ENCODE data around the gene LRRC75A.

Gene LRRC75A

GRCh38 chr17:16488968-16489337, 3.0 kb downstream of the LRRC75A start:
- no peak for TF ChIP-seq JUND (IDR thresholded peaks at IDR 0.05; ENCODE audit: low read depth)
- no peak for DNase-seq (ENCODE audit: low read depth in 1 of 2, low spot score in 1 of 2)
- in situ Hi-C loops (cut with HindIII; ENCODE audit: low pct_unique_long_range_greater_than_20kb, low sequenced_read_pairs), result no loop called here

DNA sequence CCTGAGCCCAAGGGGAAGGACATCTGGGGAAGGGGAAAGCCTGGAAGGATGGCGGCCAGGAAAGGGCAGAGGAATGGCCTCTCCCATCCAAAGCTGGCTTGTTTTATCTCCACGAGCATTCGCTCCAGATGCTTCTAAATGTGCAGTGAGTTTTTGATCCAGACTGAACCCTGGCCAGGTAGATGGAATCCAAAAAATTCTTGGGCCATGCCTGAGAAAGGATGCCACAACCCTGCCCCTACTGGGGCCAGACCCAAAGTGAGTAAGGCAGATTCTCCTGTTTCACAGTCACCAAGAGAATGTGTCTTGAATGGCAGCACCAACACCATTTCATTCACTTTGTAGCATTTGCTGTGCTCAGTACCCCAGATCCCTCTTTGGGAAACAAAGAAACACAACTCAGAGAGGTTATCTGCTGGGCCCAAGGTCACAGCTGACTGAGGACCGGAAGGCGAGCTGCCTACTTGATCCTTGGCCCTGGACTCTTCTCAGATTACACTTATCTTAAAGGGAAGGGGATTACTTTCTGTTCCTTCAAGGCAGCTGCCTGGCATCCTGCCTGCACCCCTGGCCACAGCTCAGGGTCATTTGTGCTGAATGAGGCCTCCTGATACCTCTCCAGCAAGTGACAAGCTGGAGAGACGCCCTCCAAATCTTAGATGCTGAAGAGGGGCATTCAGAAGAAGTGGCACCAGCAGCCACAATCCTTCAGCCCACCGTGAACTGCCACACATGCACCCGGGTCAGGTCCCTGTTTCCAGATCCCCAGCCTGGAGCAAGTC, 3.6 kb downstream of the LRRC75A start:
- in situ Hi-C loops (cut with HindIII; ENCODE audit: low pct_unique_long_range_greater_than_20kb, low sequenced_read_pairs), result no loop called here
- DNase-seq (ENCODE audit: low read depth in 1 of 2, low spot score in 1 of 2), result no peak

DNA sequence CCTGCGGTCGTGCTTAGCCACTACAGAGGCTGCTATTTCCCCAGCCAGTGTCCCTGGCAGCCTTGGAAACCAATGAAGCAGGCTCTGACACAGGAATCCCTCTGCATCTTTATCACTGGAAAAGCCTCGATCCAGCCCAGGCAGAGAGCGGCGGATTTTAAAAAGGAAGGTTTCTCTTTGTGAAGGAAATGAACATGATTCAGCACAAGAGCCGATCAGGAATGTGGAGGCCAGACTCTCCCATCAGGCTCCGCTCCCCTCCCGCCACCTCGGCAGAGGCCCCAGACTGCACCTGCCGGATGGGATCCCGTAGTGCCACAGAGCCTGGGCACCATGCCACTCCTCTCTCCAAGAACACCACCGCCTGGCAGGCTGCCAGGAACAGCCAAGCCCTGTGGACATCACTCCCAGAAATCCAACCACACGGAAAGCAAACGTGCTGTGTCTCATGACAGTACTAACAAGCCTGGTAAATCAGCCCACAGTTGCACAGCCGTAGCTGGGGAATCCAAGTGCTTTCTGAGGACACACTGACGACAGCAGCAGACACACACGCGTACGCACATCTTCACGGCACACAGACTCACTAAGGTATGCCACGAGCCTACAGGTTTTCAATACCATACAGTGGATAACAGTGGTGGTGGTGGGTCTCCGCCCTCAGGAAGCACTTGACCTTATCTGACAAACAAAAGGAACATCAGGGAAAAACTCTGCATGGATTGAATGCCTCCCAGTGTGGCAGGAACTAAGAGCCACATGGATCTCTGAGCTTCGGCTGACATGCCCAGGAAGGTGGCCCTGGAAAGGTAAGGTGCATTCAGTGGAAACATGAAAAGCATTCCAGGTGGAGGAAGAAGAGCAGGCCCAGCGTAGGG, 5.4 kb downstream of the LRRC75A start:
- DNase-seq (ENCODE audit: low read depth in 1 of 2, low spot score in 1 of 2), result peak; percentile 20 to 69
- no peak for TF ChIP-seq JUND (IDR thresholded peaks at IDR 0.05; ENCODE audit: low read depth)
- in situ Hi-C loops (cut with HindIII; ENCODE audit: low pct_unique_long_range_greater_than_20kb, low sequenced_read_pairs), result no loop called here

More for the DNA sequence above, 3.6 kb downstream of the LRRC75A start:
- no peak for TF ChIP-seq JUND (IDR thresholded peaks at IDR 0.05; ENCODE audit: low read depth)

GRCh38 chr17:16484445-16485175, 7.4 kb downstream of the LRRC75A start:
- in situ Hi-C loops (cut with HindIII; ENCODE audit: low pct_unique_long_range_greater_than_20kb, low sequenced_read_pairs), result no loop called here
- DNase-seq (ENCODE audit: low read depth in 1 of 2, low spot score in 1 of 2), result no peak
- TF ChIP-seq JUND (IDR thresholded peaks at IDR 0.05; ENCODE audit: low read depth), result no peak

DNA sequence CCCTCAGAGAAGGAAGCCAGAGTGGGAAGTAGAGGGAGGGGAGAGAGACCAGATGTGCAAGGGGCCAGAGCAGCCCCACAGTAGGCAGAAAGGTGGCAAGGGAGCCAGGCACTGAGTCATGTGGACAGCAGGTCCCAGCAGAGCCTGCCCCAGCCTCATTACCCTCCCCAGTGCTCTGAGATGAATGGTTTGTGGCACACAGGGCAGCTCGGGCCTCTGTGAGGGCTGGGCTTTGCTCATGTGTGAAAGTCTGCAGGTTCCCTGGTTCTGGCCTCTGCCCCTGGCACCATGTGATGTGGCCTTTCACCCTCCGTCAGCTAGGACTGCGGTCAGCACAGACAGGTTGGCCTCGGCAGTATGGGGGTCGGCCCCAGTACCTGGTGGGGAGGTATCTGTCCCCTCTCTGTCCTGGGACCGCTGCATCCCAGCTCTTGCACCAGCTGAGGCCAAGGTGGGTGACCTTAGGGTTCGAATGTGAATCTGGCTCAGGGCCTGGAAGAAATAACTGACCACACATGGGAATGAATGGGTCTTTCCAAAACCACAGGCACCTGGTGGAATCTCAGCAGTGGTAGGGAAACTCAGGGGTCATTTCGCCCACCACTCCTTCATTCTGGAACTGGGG, 8.9 kb downstream of the LRRC75A start:
- TF ChIP-seq JUND (IDR thresholded peaks at IDR 0.05; ENCODE audit: low read depth), result no peak
- in situ Hi-C loops (cut with HindIII; ENCODE audit: low pct_unique_long_range_greater_than_20kb, low sequenced_read_pairs), result no loop called here

DNA sequence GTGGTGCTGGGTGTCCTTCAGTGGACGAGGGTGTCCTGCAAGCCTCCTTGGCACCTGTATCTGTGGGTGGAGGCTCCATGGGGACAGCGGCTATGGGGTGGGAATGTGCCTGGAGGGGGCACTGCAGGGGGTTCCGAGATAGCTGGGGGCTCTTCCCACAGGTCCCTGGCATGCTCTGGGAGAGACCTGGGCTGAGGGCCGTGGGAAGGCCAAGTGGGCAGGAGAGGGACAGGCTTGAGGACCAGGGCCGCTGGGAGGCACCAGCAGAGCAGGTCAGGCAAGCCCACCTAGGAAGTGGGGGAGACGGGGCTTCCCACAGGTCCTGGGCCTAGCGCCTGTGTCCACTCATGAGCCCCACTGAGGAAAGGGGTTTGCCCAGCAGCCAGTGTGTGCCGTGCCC, 9.7 kb downstream of the LRRC75A start:
- DNase-seq (ENCODE audit: low read depth in 1 of 2, low spot score in 1 of 2), result no peak
- TF ChIP-seq JUND (IDR thresholded peaks at IDR 0.05; ENCODE audit: low read depth), result no peak
- in situ Hi-C loops (cut with HindIII; ENCODE audit: low pct_unique_long_range_greater_than_20kb, low sequenced_read_pairs), result no loop called here

More for the DNA sequence above, 8.9 kb downstream of the LRRC75A start:
- DNase-seq (ENCODE audit: low read depth in 1 of 2, low spot score in 1 of 2), result no peak

- in situ Hi-C loops (cut with HindIII; ENCODE audit: low pct_unique_long_range_greater_than_20kb, low sequenced_read_pairs), result no loop called here
- no peak for DNase-seq (ENCODE audit: low read depth in 1 of 2, low spot score in 1 of 2)
- TF ChIP-seq JUND (IDR thresholded peaks at IDR 0.05; ENCODE audit: low read depth), result no peak
Observed at GRCh38 chr17:16480995-16481394, 11.0 kb downstream of the LRRC75A start.

DNA sequence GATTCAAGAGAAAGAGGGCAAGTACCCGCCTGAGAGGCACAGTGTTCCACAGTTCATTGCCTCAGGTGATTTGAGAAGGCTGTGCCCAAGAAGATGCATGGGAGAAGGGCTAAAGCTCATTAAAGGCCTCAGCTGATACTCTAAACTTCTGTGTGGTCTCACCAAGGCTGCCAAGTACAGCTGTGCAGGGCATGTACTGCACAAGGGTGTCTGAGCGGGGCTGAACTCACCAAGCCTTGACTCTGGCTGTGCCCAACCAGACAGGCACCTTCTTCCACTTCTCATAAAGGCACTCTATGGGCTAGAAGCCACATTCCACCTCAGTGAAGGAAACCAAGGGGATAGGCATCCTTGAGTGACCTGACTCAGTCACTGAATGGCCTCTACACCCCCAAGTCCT, 12.7 kb downstream of the LRRC75A start:
- no peak for TF ChIP-seq JUND (IDR thresholded peaks at IDR 0.05; ENCODE audit: low read depth)
- no peak for DNase-seq (ENCODE audit: low read depth in 1 of 2, low spot score in 1 of 2)
- in situ Hi-C loops (cut with HindIII; ENCODE audit: low pct_unique_long_range_greater_than_20kb, low sequenced_read_pairs), result no loop called here

- in situ Hi-C loops (cut with HindIII; ENCODE audit: low pct_unique_long_range_greater_than_20kb, low sequenced_read_pairs), result no loop called here
- DNase-seq (ENCODE audit: low read depth in 1 of 2, low spot score in 1 of 2), result no peak
- no peak for TF ChIP-seq JUND (IDR thresholded peaks at IDR 0.05; ENCODE audit: low read depth)
Observed at GRCh38 chr17:16478649-16479048, 13.3 kb downstream of the LRRC75A start.

- in situ Hi-C loops (cut with HindIII; ENCODE audit: low pct_unique_long_range_greater_than_20kb, low sequenced_read_pairs), result no loop called here
- no peak for DNase-seq (ENCODE audit: low read depth in 1 of 2, low spot score in 1 of 2)
- no peak for TF ChIP-seq JUND (IDR thresholded peaks at IDR 0.05; ENCODE audit: low read depth)
Observed at GRCh38 chr17:16477666-16478065, 14.3 kb downstream of the LRRC75A start.

DNA sequence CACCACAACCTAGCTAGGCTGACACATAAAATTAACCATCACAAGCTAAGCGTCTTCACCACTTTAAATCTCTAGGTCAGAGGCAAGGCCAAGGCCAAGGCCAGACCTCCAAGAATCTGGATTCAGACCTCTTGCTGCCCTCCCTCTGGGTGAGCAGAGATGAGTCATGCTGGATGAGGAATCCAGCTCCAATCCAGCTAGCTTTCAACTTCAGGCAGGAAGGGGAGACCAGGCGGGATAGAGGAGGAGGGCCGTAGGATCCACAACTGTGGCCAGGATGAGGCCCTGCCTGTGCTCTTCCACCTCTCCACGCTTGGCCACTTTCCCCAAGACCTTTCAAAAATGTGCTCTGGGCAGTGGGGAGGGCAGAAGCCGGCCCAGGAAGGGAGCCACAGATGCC, 14.7 kb downstream of the LRRC75A start:
- in situ Hi-C loops (cut with HindIII; ENCODE audit: low pct_unique_long_range_greater_than_20kb, low sequenced_read_pairs), result no loop called here
- TF ChIP-seq JUND (IDR thresholded peaks at IDR 0.05; ENCODE audit: low read depth), result no peak
- no peak for DNase-seq (ENCODE audit: low read depth in 1 of 2, low spot score in 1 of 2)

DNA sequence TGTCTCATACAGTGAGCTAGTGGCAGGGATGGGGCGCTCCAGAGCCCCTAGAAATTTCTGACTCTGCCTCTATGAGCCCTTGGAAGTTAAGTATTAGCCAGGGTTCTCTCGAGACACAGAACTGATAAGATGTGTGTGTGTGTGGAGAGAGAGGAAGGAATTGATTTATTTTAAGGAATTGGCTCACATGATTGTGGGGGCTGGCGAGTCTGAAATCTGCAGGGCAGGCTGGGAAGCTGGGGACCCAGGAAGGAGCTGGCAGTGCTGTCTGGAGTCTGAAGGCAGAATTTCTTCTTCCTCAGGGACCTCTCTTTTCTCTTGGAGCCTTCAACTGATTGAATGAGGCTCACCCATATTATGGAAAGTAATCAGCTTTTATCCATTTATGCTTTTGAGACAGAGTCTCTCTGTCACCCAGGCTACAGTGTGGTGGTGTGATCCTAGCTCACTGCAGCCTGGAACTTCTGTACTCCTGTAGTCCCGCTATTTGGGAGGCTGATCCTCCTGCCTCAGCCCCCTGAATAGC, 16.8 kb downstream of the LRRC75A start:
- DNase-seq (ENCODE audit: low read depth in 1 of 2, low spot score in 1 of 2), result no peak
- TF ChIP-seq JUND (IDR thresholded peaks at IDR 0.05; ENCODE audit: low read depth), result no peak
- in situ Hi-C loops (cut with HindIII; ENCODE audit: low pct_unique_long_range_greater_than_20kb, low sequenced_read_pairs), result no loop called here

Data from T47D (cell line).